HG03565 (cell line): ENCODE measurements around the gene LECT2.

ENCODE experiments used
- ATAC-seq: cut with Tn5 transposase; IDR thresholded peaks from one replicate; pipeline ENCODE4 v1.9.1; 2021; ENCODE audit warnings: mild to moderate bottlenecking, moderate library complexity; ENCODE audit not compliant: unreplicated experiment

LECT2 gene

DNA sequence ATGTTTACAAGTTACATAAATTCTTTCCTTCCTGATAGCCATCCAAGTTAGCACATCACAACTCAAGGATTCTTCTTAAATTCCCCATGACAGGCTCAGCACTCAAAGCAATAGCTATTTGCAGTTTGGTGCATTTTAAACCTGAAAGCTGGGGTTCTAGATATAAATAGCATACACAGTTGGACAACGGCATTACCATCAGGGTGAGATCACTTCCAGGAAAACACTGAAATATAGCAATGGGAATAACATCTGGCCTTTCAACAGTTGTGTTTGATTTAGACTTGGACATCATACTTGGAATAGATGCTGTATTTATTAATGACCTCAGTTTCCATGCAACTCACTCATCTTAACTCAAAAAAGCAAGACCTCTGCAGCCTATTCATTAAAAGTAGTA lies 24.7 kb upstream of the LECT2 start:
- ATAC-seq: no peak

DNA sequence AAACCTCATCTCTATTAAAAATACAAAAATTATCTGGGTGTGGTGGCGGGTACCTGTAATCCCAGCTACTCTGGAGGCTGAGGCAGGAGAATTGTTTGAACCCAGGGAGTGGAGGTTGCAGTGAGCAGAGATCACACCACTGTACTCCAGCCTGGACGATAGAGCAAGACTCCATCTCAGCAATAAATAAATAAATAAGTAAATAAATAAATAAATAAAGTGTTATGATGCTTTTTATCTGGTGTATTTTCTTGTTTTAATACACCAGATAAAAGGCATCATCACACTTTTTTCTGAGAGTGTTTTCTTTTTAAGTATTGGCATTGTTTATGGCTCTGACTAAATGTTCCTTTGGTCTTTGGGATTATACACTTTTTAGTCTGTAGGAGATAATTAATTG lies 24.2 kb upstream of the LECT2 start:
- no peak for ATAC-seq

DNA sequence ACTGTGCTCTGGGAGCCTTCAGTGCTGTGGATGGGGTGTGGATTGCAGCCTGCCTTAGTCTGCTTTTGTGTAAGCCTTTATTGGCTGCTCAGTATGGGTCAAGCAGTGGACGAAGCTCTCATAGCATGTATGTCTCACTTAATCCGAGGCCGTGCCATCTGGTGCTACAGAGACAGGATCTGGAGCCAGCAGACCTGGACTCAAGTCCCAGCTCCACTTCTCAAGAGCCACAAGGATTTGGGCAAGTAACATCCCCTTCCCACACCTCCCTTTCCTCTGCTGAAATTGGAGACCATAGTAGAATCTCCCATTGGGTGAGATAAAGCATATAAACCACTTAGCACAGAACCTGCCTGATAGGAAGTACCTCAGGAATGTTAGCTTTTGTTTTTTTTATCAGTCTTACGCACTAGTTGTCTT lies 23.4 kb upstream of the LECT2 start:
- no peak for ATAC-seq

DNA sequence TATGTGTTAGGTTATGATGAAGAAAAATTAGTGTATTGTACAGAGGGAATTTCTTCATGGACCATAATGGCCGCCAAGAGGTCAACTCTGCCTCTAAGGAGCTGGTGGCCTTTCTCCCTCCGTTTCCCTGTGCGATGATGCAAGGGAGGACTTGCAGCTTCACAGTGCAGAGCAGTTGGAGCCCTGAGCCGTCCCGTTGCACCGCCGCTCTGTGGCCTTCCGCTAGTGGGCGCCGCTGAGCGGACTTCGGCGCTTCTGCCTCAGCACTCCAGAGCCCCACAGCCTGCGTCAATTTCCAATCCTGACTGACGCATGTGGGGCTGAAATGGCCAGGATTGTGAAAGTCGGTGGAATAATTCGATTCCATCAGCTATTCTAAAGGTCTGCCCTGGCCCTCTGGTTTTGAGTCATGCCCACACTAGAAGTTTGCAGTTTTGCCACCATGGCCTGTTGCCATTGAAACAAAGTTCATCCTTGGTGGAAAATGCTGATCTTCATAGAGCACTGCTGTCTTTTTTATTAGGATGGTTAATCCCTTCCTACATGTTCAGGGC lies 22.7 kb upstream of the LECT2 start:
- ATAC-seq: no peak

DNA sequence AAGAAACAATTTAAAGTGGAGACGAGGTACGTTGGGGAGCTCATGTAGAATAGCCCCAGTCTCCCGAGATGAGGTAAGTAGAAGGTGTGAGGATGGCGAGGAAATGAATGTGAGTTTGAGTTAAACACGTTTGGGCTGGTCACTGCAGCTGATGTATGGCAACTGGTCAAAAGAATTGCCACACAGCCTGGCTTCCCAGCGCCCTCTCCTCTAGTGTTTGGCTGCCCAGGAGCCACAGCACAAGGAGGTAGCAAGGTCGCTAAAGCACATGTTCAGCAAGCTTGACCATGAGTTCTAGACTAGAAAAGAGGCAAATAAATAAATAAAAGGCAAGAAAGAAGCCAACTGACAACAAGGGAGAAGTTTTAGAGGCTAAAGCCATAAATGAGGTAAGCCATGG lies 21.4 kb upstream of the LECT2 start:
- no peak for ATAC-seq

DNA sequence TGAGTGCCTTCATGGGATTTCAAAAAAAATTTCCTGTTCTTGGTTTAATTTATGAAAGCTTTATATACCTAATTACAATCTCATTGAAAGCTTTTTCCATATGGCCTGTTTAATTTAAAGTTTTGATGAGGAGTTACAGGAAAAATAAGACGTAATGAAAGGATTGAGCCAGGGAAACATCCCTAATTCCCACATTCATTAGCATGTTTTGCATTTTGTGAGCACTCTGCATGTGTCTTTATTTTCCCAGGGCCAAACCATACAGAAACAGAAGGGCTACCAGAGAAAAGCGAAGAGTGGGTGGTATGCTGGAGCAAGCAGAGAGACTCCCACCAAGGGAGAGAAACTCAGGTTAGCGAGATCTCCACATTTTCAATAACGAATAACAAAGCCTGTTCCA lies 20.3 kb upstream of the LECT2 start:
- ATAC-seq: no peak

DNA sequence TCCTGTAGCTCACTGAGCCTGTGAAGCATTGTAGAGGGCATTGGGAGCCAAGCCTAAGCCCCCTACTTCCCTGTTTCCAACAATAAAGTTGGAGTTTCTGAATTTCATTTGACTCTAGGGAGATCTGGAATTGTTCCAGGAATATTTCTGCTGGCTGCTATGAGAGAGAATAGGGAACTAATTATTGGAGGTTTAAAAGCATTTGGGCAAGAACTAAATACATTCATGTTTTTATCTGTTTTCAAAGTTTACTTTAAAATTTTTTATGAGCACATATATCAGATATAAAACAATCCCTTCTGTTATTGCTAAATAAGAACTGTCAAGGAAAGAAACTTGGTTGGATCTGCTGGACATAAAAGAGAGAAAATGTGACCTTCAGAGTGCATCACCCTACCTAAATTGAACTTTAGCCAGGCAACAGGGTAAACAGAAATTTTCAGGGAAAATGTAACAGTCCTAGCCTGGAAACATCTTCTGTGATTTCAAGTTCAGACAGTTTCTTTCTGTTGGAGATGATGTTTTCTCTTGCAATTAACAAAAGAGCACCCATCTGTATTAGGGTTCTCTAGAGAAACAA lies 19.3 kb upstream of the LECT2 start:
- ATAC-seq: no peak

DNA sequence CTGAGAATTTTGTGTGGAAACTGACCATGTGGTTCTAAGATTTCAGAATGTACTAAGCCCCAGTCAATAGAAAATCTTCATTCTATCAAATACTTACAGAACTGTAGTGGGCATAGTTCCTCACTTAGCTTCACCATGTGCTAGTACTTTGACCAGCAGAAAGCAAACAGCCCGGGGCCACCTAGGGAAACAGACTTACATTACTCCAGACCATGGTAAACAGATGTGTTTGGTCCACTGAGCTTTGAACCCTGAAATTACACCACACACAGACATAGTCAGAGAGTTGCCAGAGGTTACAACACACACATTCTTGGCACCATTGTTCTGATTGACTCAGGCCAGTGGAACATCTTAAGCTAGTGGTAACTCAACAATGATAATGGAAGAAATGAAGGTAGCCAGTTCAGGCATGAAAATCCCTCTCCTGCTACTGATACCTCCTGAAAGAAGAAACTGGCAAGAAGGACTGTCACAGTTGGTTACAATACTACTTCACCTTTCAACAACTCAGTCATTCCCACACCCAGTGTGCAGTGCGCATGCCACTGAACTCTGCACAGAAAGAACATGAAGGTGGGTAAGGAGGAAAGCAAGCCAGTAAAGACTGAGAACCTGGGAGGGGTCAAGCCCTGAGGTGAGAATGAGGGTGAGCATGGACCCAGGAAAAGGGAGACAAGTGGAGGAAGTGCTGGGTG lies 18.7 kb upstream of the LECT2 start:
- ATAC-seq: no peak

DNA sequence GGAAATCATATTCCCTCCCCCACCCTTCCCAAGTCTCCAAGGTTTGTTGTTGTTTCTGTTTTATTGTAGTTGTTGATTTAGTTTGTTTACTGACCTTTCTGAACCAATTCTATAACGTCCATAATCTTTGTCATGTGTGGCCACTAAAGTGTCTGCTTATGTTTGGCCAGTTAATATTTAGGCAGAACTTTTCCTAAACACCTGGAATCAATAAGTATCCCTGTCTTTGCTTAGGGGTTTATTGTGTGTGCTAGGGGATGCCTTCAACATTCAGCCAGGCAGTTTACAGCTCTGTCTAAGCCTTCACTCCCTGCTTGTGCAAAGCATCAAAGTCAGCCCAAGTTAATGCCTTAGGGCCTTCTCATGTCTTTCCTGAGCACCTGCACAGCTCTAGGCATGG lies 16.9 kb upstream of the LECT2 start:
- ATAC-seq: no peak

DNA sequence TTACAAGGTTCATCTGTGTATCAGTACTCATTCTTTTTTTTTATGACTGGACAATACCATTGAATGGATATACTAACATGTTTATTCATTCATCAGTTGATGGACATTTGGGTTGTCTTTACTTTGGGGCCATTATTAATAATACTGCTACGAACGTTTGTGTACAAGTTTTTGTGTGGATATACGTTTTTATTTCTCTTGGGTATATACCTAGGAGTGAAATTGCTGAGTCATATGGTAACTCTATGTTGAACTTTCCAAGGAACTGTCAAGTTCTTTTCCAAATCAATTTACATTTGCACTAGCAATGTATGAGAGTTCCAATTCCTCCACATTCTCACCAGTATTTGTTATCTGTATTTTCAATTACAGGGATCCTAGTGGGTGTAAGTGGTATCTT lies 12.0 kb upstream of the LECT2 start:
- no peak for ATAC-seq

DNA sequence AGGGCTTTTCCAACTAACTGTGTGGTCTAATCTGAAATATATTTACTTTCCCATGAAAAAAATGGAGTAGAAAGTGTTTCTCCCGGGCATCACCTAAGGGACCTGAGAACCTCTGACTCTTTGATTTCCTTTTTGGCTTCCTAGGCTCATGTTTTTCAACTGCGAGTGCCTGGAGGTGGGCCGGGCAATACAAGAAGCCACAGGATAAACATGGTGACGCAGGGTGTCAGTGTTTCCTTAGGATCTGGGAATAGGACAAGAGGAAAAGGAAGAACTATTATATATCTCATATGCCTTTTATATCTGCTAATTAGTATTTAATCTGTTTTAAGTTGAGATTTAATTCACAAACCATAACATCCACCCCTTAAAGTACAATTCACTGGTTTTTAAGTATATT lies 11.4 kb upstream of the LECT2 start:
- no peak for ATAC-seq

DNA sequence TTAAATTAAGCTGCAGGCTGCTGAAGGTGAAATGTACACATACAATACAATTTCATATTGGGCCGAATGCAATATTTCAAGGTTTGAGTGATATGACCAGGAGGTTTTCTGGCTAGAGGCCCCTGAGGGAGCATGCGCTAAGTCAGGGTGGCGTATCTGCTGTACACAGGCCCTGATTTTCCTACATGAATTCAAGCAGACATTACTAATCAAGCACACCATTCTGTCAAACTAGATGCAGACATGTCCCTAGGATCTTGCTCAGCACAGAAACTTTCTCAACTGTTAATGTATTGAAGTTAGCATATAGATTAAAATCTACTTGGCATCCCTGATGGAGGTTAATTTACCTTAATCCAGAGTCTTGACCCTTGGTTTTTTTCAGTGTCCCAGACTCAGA lies 10.7 kb upstream of the LECT2 start:
- no peak for ATAC-seq

DNA sequence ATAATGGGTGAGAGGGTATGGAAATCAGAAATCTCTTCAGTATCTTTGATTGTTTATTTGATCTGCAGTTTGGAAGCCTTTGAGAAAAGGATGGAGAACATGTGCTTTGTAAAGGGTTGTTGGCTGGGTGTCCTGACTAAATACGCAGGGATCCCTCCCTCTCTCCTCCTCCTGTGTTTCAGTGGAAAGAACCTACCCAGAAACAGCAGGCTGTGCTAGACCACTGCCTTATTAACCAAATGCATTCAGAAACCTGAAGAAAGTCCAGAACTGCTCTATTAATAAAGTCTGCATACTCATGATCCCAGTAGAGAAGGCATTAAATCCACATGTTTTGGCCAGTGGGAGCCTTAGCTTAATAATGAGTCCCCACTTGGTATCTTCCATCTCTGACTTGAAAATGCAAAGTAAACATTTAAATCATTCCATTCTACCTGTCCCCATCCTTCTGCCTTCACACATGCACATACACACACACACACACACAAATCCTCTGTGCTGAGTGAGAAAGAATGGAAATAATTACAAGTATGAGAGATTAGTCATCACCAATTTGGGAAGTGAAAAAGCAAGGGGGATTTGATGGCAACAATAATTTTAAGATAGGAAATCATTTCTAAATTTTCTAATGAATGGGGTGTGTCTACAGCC lies 10.0 kb upstream of the LECT2 start:
- no peak for ATAC-seq

DNA sequence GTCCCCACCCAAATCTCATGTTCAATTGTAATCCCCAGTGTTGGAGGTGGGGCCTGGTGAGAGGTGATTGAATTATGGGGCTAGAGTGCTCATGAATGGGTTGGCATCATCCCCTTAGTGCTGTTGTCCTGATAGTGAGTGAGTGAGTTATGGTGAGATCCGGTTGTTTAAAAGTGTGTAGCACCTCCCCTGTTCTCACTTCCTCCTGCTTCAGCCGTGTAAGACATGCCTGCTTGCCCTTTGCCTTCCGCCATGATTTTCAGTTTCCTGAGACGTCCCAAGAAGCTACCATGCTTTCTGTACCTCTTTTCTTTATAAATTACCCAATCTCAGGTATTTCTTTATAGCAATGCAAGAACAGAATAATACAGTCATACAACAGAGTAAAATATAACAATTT lies 742 bp upstream of the LECT2 start:
- ATAC-seq: no peak

DNA sequence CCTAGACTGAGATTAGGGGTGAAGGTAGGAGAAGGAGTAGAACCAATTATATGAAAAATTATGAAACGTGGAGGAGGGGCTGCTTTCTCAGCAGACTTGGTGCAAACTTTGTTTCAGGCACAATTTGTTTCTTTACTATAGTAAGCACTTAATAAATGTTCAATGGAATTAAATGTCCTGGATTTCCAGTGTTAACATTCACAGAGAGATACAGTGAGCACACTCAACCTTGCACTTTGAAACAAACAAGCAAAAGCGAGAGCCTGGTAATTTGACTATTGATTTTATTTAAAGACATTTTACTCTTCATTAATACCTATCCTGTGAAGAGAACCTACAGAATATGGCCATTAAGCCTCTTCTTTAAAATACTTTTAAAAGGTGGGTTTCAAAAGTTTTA lies 933 bp downstream of the LECT2 start:
- no peak for ATAC-seq

DNA sequence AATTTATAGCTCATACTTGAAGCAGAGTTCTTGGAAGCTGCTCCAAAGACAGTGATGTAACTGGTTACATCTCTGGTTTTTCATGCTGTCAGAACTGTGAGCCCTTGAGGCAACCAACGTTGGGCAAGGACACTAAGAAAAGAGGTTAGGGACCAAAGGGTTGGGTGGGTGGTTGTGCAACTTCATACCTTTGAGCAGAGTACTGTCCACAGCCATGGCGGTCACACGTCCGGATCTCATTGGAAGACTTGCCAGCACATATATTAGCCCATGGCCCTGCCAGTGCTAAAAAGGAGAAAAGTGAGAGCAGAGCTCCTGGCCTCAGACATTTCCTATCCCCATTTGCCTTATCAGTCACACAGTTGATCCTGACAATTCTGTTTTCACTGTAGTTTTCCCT lies 2.1 kb downstream of the LECT2 start:
- ATAC-seq: no peak

DNA sequence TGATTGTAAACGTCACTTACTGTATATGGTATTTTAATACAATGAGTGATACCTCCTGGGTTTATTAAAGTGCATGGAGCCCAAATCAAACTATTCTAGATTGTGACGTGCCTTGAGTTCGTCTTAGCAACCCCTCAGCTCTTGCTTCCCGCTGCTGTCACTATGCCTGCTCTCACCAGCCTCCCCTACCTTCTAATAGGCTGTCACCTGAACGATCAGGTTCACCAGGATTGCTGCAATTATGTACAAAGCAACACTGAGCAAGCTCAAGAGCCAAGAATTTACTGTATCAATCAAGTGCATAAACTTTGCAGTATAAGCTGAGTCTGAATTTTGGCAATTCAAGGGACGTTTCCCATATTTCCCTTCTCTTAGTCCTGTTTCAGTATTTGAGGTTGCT lies 3.0 kb downstream of the LECT2 start:
- no peak for ATAC-seq

DNA sequence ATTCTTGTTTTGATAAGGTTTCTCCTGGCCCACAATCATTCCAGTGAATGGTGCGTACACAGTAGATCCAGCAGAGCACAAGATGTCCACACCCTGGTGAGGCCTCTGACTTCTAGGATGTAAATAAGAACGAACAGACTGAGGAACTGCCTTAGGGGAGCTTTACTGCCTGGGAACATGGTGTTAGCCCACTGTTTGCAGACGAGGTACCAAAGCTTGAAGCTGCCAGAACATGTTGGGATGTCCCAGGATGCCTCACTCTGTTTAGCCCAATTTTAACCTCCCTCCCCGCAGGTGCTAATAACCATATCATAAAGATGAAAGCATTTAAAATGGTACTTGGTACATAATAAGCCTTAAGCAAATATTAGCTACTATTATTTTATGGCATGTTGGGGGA lies 3.5 kb downstream of the LECT2 start:
- ATAC-seq: no peak

DNA sequence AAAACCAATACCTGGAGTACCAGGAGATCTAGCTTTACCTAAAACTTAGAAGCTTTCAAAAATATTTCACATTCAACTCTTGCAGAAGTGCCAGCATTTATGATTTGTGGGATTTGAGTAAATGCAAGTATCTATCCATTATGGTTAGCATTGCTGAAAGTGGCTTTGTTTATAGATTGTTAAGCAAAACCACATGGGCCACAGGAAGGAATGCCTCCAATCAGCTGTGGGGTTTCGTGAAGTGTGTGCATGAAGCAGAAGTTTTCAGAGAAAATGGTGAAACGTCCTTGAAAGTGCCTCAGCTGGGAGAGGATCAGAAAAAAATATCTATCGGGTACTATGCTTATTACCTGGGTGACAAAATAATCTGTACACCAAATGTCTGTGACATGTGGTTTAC lies 4.2 kb downstream of the LECT2 start:
- ATAC-seq: no peak

DNA sequence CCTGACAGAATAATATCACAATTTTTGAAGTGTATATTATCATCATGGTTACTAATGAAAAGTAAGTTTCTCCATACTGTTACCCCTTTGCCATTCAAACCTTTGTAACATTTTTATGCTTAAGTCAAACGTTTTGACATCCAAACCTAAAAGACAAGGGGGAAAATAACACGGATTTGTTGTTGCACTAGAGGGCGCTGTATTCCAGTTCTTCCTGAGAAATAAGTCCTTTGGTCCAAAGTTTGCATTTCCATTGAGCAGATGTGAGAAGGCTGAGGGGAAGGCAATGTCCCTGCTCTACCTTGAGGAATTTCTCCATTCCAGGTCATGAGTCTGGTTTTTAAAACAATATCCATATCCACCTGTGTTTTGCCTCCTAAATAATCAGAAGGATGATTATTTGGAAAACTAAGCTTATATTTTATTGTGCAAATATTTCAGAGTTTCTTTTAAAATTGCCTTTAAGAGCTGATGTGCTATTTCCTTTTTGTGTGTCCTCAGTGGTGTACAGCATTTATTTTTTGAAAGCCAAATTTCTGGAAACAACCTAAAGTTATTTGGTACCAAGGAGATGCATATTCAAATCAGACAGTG lies 9.7 kb downstream of the LECT2 start:
- no peak for ATAC-seq

DNA sequence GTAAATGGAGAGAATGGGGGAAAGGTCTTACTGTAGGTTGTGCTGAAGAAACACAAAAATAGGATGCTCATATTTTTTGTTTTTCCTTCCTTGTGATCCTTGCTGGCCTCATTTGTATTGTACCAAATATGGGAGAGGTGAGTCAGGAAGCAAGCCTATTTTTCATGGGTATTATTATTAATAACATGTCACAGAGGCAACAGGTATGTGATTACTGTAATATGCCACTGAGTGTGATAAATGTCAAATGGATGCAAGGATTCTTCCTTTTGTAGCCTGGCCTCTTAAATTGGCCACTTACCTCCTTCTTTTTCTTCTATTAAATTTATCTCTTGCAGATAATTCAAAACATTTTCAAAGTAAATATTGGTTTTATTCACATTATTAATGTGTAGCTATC lies 10.2 kb downstream of the LECT2 start:
- ATAC-seq: no peak

DNA sequence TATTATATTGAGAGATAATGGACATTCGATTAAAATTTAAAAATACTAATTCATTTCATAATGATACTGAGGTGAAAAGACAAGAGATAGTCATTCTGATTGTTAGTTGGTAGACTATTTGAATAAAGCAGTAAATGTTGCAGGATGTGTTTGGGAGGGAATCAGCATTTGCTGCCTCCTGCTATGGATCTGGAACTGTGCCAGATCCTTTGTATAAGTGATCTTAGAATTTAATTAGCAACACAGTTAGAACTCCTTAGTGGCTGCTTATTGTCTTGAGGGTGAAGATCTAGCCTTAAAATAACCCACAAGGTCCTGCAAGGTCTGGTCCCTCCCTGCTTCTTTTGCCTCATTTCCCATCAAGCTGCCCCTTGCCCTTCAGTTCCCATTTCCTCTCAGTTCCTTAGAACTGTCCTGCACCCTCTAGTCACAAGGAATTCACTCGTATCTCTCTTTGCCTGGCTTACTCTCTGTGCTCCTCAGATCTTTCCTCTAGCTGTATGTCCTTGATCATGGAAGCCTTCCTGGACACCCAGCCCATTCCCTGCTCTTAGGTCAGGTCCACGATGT lies 12.5 kb downstream of the LECT2 start:
- no peak for ATAC-seq
